Ovary (tissue), 9 donors: ENCODE data around the gene MMP24OS. TPM values are rescaled to one million over a fixed set of nuclear protein-coding genes. Genes with fewer than 3 reads are reported as not detected.

Experiments used
- DNase-seq, 5 donors: peaks; one replicate each; pipeline ENCODE4 v3.0.0-alpha.2; 2019 to 2020
- H3K27ac ChIP-seq, 2 donors: fragments of 200-600 bp; one replicate each; pipeline versions ENCODE4 v1.5.1 to v1.8.0; 2019 to 2022
- H3K27me3 ChIP-seq: fragments of 200-600 bp; one replicate; pipeline ENCODE4 v1.8.0; 2022
- H3K36me3 ChIP-seq: fragments of 200-600 bp; sonication (generic); one replicate; pipeline ENCODE4 v1.5.1; 2019
- H3K4me1 ChIP-seq: one replicate; pipeline ENCODE4 v1.8.1; 2013; ENCODE audit warnings: mild to moderate bottlenecking, moderate library complexity; ENCODE audit not compliant: insufficient read depth
- H3K4me3 ChIP-seq: fragments of 200-600 bp; sonication (generic); one replicate; pipeline ENCODE4 v1.5.1; 2017
- H3K9me3 ChIP-seq, 2 donors: fragments of 200-600 bp in 1 of 2; sonication (generic) in 1 of 2; one replicate each; pipeline versions ENCODE4 v1.5.1 to v1.8.1; 2013 to 2019; ENCODE audit warnings: mild to moderate bottlenecking in 1 of 2, moderate library complexity in 1 of 2
- EP300 ChIP-seq: sonication (generic); formaldehyde crosslinking; IDR thresholded peaks from one replicate; pipeline ENCODE4 v1.6.1; 2017; ENCODE audit warnings: antibody characterized with exemption
- POLR2A ChIP-seq: fragments of 450-650 bp; IDR thresholded peaks from one replicate; pipeline ENCODE4 v1.6.1; 2017; ENCODE audit warnings: antibody characterized with exemption, mild to moderate bottlenecking, moderate library complexity
- WGBS, 3 donors: extraction: QIAGEN DNeasy Blood & Tissue Kit in 1 of 3; methylation state at CpG; one replicate each; pipeline versions ENCODE4 v1.1.5 to v1.1.7; 2013 to 2017; 5-methylcytosine and 5-hydroxymethylcytosine counted together
- intact Hi-C, 4 donors: fragments of 100-400 bp; cut with DNase I; formaldehyde crosslinking; loops; one replicate each; pipeline versions ENCODE4 v1.11.0 to v1.15.1; 2022 to 2023
- polyA plus RNA-seq, 2 donors: library from polyadenylated mRNA; stranded (reverse); fragments of 200-250 nt in 1 of 2; fragments of 350-450 nt in 1 of 2; fragmentation: Illumina TruSeq in 1 of 2; extraction: RNeasy Lipid Tissue Mini Kit (QIAGEN cat#74804) in 1 of 2; gene quantifications; one replicate each; pipeline ENCODE4 v1.2.3, GENCODE V29; 2013 to 2014
- total RNA-seq, 7 donors: library from RNA; depleted of rRNA in 2 of 7; stranded (reverse); fragments of >200 nt in 2 of 7; fragmentation: NEBNext Ultra II Directional in 3 of 7; extraction: Animal tissue kit (Norgen Biotek cat#: 25700) in 3 of 7; gene quantifications; one replicate each; pipeline versions ENCODE4 v1.1.0 to v1.2.4, GENCODE V29; 2016 to 2023
- TF ChIP-seq, protein P1 (sequence below), 3 donors: fragments of 450-650 bp in 2 of 3; fragments of 200-600 bp in 1 of 3; IDR thresholded peaks; one replicate each; pipeline versions ENCODE4 v1.5.1 to v1.8.0; 2016 to 2022; ENCODE audit warnings: antibody characterized with exemption in 3 of 3, mild to moderate bottlenecking in 1 of 3
- donor health status: DM: no; HTN: no; CAD: no; lungs with moderate emphysema.
- donor health status: DM: no; HTN: no; CAD: no.
- donor health status: Bipolar disorder and iron deficiency.
- donor health status: DM: yes; HTN: yes; CAD: no.
- donor health status: DM: no; HTN: no; CAD: no.
- donor health status: DM: yes; HTN: yes; CAD: no.

The MMP24OS gene
- total and polyA plus RNA-seq, 9 donors, result 20.5 to 77.7 (median 57.8) TPM

DNA sequence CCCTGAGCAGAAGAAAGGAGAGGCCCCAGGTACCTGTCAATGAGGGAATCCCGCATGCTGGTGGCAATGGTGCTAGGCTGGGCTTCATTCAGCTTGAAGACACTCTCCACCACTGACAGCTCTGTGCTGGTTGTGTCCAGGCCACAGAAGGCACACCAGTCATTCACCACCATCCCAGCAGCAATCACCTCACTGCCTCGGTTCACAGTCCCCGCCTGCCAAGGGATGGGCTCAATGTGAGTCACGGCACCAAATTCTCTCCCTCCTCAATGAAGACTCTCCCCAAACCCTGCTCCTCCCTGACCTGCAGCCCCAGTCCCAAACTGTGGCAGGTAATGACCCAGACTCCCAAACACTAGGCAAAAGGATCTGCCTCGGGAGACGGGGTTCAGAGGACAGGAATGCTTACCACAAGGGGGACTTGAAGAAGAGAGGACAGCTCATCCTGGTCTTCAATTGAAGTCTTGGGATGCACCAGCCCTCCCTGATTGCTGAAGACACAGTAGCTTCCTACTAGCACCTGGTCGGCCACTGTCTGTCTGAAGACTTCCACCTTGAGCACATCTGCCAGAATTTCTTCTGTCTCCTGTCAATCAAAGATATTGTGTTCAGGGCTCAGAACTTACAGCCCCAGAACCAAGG is 1.7 kb upstream of the MMP24OS start:
- TF ChIP-seq, protein P1, sequence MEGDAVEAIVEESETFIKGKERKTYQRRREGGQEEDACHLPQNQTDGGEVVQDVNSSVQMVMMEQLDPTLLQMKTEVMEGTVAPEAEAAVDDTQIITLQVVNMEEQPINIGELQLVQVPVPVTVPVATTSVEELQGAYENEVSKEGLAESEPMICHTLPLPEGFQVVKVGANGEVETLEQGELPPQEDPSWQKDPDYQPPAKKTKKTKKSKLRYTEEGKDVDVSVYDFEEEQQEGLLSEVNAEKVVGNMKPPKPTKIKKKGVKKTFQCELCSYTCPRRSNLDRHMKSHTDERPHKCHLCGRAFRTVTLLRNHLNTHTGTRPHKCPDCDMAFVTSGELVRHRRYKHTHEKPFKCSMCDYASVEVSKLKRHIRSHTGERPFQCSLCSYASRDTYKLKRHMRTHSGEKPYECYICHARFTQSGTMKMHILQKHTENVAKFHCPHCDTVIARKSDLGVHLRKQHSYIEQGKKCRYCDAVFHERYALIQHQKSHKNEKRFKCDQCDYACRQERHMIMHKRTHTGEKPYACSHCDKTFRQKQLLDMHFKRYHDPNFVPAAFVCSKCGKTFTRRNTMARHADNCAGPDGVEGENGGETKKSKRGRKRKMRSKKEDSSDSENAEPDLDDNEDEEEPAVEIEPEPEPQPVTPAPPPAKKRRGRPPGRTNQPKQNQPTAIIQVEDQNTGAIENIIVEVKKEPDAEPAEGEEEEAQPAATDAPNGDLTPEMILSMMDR (IDR thresholded peaks at IDR 0.05), result no peak
- TF ChIP-seq EP300 (no peak), POLR2A (no peak)
- 85 to 88% (median 88%) methylated on average over 7 of the region's 7 CpGs for WGBS, 3 donors
- Histone ChIP-seq H3K4me3 (no peak overlapping the region), H3K27ac (no peak overlapping the region), H3K9me3 (no peaks in the 10 kb centered on the region), H3K4me1 (peaks cover 14% of the 10 kb centered on the region), H3K27me3 (no peaks in the 10 kb centered on the region), H3K36me3 (no peaks in the 10 kb centered on the region)
- no peak for DNase-seq
- intact Hi-C loops, result no loop called here

DNA sequence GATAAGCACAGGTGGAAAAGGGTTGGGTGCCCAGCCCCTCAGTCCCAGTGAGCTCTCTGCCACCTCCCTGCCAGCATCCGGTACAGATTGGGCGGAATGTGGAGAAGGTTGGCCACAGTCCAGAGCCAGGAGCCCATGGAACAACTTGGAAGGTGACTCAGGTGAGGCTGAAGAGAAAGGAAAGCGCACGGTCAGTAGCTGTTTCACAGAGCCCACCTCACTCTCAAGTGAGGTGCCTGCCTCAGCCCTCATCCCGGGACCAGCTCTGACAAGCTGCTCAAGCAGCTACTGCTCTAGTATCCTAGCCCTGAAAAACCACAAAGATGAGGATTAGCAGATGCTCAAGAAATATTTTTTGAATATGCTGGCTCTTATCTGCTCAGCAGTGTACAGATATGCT is 1.1 kb upstream of the MMP24OS start:
- Histone ChIP-seq H3K9me3 (no peaks in the 10 kb centered on the region), H3K36me3 (no peaks in the 10 kb centered on the region), H3K27me3 (no peaks in the 10 kb centered on the region), H3K4me1 (peaks cover 14% of the 10 kb centered on the region), H3K4me3 (no peak overlapping the region), H3K27ac (peak overlapping the region; percentile 7 to 99)
- no peak for TF ChIP-seq EP300
- intact Hi-C loops, result no loop called here
- WGBS, 3 donors, result 80 to 83% (median 83%) methylated on average over 5 of the region's 5 CpGs
- DNase-seq, result no peak

DNA sequence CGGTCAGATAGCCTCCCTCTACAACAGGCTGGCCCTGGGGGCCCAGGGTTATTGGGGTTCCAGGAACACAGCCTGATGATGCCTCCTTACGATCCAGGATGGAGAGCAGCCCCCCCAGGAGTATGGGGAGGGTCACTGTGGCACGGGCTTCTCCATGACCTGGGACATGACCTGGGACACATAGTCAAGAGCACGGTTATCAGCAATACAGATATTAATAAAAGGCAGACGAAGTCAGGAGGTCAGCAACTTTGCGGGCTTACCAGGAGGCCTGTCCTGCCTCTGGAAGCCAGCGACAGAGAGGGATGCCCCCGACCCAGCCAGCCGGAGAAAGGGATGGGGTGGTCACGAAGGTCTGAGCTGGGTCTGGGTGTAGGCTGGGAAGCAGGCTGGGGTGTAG is 795 bp downstream of the MMP24OS start:
- TF ChIP-seq POLR2A (no peak), EP300 (no peak)
- TF ChIP-seq, protein P1 (IDR thresholded peaks at IDR 0.05), result no peak
- Histone ChIP-seq H3K4me1 (peaks cover 10% of the 10 kb centered on the region), H3K9me3 (no peaks in the 10 kb centered on the region), H3K4me3 (peak overlapping the region; percentile 82), H3K36me3 (no peaks in the 10 kb centered on the region), H3K27ac (peak overlapping the region; percentile 42 to 99), H3K27me3 (no peaks in the 10 kb centered on the region)
- intact Hi-C loops, result no loop called here
- 7 to 10% (median 7%) methylated on average over 10 of the region's 10 CpGs for WGBS, 3 donors
- DNase-seq, result no peak

DNA sequence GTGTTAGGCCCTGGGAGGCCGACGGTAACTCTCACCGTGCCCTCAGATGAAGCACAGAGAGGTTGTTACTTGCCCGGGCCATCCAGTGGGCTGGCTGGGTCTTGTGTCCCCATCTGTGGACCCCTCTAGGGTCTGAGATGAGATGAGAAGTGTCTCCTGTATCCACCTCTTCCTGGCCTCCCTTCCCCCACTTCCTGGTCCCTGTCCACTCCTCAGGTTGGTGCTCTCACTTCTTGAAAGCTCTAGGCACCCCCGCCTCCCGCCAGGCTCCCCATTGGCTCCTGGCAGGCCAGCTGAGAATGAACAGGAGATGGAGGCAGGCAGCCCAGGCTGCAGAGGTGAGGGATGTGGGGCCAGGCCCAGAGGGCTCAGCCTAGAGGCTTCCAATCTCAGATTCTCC is 1.5 kb downstream of the MMP24OS start:
- Histone ChIP-seq H3K4me1 (peaks cover 10% of the 10 kb centered on the region), H3K4me3 (no peak overlapping the region), H3K36me3 (no peaks in the 10 kb centered on the region), H3K27ac (no peak overlapping the region), H3K27me3 (no peaks in the 10 kb centered on the region), H3K9me3 (no peaks in the 10 kb centered on the region)
- WGBS, 3 donors, result 80 to 91% (median 83%) methylated on average over 6 of the region's 6 CpGs
- intact Hi-C loops, result no loop called here
- DNase-seq, result no peak
- TF ChIP-seq EP300 (no peak), POLR2A (no peak)
- TF ChIP-seq, protein P1 (IDR thresholded peaks at IDR 0.05), result no peak

DNA sequence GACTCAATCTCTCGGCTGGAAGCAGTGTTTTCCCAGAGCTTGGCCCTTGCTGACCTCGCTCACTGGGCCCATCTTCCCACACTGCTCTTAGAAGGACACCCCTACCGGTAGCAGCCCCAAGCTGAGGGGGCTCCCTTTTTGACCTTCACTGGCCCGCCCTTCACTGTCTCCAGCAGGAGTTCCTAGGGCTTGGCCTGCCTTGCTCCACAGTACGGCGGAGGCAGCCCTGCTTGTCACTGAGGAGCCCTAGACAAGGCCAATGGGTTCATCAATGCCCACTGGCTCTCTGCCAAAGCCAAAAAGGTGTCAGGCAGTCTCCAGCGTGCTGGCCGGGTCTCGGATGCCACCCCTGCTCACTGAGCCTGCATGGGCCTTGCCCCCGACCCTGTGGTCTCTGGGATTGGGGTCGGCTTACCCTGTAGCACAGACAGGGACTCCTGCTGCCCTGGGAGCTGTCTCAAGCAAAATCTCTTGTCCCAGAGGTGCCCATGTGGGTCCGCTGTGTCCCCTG is 2.1 kb downstream of the MMP24OS start:
- H3K4me3 ChIP-seq, result no peak overlapping the region
- no peak overlapping the region for H3K27ac ChIP-seq
- TF ChIP-seq EP300, result no peak
- TF ChIP-seq, protein P1 (IDR thresholded peaks at IDR 0.05), result no peak
- no peak for TF ChIP-seq POLR2A
- peaks cover 10% of the 10 kb centered on the region for H3K4me1 ChIP-seq
- DNase-seq, result no peak
- H3K9me3 ChIP-seq, result no peaks in the 10 kb centered on the region
- WGBS, 3 donors, result 70 to 81% (median 81%) methylated on average over 10 to 12 of the region's 12 CpGs
- no peaks in the 10 kb centered on the region for H3K36me3 ChIP-seq
- no peaks in the 10 kb centered on the region for H3K27me3 ChIP-seq
- intact Hi-C loops, result no loop called here
